Stimulated activated CD4-positive, alpha-beta T cell treated with anti-CD3 and anti-CD28 coated beads, TNF-alpha, amount 100 ng/mL, for 48 hours (primary cell): ENCODE results near the gene SLC4A1.

Experiments
- DNase-seq, 3 donors: peaks; one replicate each; pipeline ENCODE4 v3.0.0-alpha.2; 2020; ENCODE audit warnings: low read depth in 3 of 3

SLC4A1 gene

DNA sequence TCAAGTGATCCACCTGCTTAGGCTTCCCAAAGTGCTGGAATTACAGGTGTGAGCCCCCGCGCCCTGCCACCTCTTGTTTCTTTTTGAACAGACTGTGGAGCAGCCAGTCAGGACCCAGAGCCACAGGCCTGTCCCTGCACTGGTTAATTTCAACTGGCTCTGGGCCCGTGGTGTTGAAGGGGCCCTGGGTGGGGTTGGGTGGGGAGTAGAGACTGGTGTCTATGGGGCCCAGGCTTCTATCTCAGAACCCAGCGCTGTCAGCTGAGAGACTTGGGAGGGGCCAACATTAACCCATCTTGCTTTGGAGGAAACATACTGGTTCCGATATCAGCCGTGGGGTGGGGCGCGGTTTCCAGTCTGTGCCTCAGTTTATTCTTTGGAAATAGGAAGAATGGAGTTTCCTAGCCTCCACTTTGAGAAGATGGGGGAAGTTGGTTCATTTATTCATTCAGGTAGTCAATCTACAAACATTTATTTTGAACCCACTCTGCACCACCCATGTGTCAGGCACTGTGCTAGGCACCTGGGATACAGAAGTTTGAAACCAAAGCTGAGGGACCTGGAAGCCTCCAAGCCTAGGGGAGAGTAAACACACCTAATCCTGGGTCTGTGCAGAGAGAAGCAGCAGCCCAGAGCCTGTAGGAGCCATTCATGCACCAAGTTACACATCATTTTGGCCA, 15.5 kb upstream of the SLC4A1 start:
- DNase-seq = no peak

DNA sequence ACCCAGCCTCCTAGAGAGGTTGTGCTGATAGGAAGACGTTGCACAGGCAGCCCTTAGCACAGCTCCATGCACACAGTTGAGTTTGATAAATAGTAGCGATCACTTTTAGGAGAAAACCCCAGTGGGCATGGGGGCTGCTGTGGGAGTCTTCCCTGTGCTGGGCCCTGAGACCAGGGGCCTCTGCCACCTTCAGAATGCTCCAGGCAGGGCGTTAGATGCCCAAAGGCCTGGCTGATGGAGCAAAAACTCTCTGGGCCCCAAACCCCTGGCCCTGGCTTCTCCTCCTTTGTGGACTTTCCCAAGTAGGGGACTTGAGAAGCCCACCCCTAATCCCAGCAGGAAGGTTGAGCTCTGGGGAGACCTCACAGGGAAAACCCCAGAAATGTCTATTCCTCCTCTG, 14.3 kb upstream of the SLC4A1 start:
- no peak for DNase-seq

DNA sequence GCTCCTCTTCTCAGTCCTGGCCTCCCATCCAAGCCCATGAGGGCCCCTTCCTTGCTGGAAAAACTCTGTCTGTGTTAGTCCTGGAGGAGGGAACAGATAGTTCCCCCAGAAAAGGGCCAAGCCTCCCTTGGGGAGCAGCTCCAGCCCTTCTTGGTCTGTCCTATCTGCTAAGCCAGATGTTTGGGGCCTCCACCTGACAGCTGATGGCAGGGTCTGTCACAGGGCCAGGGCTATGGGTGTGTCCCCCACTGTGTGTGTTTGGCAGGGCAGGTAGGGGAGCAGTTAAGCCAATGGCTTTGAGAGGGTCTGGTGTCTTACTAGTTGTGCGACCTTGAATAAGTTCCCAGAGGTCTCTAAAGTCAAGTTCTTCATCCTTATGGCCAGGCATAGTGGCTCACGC, 13.6 kb upstream of the SLC4A1 start:
- no peak for DNase-seq

DNA sequence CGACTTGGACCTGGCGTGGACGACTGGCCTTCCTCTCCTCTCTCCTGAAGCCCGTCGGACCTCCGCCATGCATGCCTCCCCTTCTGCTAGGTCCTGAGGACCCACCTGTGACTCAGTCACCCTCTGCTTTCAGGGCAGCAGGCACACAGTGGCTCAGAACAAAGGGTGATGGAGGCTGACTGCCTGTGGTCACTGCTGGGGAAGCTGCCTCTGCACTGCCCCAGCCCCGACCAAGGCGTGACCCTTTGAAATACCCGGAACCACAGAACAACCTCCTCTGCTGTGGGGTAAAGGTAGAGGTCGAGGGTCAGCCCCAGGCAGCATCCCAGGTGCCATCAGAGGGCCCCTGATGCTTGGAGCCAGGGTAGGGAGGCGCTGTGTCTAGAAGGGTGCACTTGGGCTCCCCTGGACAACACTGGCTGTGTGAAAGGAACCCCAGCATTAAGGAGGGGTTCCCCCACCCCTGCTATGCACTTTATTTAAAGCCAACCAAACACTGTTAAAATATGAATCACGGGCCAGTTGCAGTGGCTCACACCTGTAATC, 12.5 kb upstream of the SLC4A1 start:
- no peak for DNase-seq

DNA sequence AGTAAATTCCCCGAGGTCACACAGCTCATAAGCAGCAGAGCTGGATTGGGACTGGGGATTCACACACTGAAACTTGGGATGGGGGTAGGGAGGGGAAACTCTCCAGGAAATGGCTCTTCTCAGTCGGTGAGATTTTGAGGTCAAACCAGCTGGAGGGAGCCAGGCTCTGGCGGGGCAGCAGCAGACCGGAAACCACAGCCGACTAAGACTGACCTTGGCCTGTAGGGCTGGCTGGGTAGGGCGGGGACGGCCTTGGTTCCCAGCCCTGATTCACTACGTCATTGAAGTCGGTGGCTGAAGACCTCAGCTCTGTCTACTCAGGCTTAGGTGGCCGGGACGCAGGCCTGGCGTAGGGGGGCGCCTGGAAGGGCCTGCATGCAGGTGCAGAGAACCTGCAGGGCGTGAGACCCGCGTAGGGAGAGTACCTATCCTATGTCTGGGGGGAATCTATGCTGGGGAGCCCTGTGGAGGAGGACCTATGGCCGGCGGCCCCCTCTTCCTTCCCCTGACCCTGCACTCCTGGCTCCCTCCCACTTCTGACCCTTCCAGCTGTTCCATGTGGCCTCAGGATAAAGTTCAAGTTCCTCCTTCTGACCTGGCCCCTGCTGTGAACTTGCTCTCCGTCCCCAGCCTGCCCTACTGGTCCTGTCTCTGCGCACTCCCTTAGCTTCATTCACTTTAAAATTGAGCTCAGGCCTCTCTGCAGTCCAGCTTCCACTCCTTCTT, 11.9 kb upstream of the SLC4A1 start:
- peak in 1 of 3 donors; percentile 3 for DNase-seq

DNA sequence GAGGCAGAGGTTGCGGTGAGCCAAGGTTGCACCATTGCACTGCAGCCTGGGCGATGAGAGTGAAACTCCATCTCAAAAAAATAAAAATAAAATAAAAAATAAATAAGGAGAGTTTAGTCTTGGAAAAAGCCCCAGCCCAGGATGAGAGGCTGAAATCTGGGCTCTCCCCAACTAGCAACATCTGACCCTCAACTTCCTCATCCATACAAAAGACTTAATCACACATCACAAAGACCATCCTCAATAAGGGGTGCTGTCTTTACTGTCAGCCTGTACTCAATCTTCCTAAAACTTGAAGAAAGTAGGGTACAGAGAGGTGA, 11.4 kb upstream of the SLC4A1 start:
- DNase-seq = no peak

DNA sequence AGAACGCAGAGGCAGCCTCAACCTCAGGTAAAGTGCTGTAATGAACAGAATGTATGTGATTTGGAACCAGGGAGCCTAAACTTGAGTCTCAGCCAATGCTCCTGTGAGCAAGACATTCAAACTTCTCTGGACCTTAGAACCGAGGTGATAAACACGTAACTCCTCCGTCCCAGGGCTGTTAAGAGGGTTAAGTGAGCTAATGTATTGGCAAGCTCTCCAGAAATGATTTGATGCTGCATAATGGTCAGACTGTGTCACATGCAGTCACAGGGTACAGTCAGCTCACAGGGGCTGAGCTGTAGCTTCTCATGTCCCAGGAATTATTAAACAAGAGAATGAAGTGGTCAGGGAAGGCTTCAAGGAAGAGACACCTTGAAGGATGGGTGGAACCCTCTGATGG, 10.0 kb upstream of the SLC4A1 start:
- no peak for DNase-seq

DNA sequence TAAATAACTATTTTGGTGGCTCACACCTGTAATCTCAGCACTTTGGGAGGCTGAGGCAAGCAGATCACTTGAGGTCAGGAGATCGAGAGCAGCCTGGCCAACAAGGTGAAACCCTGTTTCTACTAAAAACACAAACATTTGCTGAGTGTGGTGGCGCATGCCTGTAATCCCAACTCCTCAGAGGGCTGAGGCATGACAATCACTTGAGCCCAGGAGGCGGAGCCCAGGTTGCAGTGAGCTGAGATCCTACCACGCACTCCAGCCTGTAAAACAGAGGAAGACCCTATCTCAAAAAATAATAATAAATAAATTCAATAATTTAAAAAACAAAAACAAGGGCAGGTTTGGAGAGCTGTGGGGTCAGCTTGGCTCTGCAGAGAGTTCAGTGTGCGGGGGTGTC, 5.7 kb upstream of the SLC4A1 start:
- no peak for DNase-seq

DNA sequence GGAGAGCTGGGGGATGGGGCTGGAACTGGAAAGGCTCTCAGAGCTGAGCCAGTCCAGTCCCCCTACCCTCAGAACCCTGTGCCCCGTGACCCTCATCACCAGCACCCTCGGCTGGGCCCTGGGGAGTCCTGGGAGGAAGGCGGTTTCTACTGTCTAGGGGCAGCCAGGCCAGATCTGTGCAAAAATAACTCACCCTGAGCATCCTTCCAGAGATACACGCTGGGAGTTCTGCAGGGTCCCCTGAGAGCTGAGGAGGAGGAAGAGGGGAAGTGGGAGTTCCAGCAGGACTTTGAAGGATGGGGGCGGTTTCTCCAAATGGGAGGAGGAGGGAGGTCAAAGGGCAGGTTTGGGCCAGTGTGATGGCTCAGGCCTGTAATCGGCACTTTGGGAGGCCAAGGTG, 5.0 kb upstream of the SLC4A1 start:
- no peak for DNase-seq

DNA sequence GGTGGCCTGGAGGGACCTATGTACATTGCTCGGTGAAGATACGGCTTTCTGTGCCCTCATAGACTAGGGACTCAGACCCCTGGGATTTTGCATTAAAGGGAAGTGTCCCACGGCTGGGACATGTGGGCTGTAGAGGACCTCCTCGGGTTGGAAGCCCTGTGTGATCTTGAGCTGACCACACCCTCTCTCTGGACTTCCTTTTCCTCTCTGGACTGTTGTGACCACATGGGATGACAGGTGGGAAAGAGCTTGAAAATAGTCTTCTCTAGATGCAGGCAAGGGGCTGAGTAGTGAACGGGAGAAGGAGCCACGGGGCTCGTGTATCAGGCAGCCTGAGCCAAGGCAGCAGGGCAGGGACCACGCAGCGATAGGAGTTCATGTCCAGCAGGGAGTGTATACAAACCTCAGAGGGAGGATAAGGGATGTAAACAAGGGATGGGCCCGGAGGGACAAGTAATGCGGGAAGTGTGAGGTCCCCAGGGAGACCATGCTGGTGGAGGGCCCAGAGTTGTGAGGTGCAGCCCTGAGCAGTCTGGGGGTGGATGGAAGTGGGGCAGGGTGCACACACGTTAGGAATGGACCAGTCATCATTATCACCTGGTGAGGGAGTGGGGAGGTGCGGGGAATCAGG, 4.5 kb upstream of the SLC4A1 start:
- no peak for DNase-seq

DNA sequence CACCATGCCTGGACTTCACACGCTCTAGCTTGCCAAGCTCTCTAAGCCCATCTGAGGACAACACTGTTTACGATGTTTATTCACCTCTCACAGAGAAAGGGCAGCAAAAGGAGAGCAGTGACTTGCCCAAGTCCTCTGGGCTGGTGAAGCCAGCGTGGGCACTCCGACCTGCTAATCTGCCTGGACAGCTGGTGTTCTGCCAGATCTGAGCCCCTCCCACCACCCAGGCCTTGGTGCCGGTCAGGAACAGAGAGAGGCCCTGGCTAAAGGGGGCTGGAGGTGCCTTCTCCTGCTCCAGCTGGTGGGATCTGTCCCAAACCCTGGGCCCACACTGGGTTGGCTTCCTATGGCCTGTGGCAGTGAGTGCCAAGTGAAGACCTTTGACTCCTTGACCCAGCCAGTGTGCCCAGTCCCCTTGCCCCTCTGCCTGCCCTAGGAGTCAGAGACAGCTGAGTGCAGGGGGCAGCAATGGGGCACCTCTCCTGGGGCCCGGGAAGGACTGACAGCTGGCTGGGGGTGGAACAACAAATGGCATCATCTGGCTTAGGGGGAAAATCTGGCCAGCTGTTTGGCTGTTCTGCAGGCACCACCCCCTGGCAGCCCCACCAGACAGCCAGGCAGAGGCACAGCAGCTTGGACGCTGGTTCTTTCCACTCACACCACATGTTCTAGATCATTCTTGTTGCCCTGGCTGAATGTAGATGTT, 1.8 kb upstream of the SLC4A1 start:
- DNase-seq = no peak

DNA sequence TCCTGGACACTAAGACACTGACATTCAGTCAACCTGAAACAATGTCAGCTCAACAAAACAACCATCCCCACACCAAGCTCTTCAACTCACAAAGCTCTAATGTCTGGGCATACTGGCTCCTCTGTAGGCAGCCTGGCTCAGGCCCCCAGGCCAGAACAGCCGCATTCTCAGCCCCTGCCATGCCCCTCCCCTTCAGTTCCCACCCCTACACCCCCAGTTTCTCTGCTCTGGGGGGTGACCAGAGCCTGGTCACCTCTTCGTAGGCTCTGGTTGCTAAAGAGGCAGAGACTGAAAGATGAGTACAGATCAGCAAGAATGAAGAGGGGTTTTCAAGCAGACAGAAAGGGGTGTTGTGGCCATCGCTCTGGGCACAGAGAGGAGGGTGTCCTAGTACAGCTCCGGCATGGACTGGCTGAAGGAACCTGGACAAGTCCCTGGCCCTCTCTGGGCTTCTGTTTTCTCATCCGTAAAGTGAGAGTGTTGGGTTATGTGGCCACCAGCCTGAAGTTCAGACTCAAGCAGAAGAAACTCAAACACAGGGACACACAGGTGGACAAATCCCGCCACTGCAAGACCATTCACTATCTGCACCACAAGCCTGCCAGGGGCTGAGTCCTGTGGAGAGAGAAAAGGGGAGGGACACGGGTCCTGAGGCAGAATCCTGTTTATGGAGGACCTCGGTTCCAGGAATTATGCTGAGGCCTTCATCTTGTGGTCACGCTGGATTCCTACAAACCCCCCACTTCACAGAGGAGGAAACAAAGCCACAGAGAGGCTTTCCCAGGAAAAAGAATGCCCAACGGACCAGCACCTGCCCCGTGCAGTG, 987 bp upstream of the SLC4A1 start:
- DNase-seq = no peak

DNA sequence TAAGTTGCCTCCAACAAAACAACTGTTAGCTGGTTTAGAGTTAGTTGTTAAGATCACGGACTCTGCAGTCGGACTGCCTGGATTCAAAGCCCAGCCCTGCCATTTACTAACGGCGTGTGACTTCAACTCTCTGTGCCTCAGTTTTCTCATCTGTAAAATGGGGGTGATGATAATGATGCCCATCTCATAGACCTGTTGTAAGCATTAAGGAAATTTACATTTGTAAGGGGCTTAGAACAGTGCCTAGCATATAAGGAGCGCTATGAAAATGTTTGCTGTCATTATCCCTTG, 825 bp downstream of the SLC4A1 start:
- no peak for DNase-seq

DNA sequence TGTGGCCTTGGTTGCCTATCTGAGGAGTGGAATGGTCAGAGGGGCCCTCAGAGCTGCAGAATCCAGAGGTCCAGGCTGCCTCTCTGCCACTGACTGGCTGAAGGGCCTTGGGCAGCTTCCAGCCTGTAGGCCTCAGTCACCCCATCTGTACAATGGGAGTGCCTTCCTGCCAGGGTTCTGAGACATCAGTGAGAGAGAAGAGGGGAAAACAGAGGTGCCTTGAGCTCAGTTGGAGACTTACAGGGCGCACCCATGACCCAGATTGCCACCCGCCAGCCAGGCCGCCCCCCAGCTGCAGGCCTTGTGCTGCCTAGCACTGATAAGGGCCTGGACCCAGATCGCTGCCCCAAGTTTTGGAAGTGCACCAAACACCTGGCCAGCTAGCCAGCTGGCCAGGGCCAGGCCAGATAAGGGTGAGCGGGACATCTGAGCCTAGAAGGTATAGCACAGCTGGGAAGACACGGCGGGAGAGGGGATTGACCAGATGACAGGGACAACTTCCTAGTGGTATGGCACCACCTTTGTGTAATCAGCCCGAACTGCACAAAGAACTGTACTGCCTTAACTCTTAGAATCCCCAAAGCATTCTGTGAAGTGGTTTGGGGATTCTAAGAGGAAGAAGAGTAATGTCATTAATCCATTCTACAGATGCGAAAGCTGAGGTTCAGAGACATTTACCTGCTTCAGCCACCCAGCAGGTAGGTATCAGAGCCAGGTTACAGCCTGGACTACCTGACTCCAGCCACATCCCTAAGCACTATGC, 1.4 kb downstream of the SLC4A1 start:
- no peak for DNase-seq

DNA sequence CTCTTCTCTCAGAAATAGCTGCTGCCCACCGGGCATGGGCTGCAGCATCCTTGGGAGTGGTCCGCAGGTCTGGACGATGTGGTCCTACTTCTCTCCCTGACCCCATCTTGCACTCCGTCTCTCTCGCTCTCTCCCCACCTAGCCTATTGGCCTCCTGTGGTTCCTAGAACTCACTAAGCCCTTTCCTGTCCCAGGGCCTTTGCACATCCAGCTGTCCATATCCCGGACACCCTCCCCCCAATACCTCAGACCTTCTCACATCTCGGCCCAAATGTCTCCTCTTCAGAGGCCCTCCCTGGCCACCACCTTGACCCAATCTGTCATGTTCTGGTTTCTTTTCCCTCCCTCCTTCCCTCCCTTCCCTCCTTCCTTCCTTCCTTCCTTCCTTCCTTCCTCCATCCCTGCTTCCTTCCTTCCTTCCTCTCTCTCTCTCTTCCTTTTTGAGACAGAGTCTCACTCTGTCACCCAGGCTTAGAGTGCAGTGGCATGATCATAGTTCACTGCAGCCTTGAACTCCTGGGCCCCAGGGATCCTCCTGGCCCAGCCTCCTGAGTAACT, 4.5 kb downstream of the SLC4A1 start:
- DNase-seq = no peak

DNA sequence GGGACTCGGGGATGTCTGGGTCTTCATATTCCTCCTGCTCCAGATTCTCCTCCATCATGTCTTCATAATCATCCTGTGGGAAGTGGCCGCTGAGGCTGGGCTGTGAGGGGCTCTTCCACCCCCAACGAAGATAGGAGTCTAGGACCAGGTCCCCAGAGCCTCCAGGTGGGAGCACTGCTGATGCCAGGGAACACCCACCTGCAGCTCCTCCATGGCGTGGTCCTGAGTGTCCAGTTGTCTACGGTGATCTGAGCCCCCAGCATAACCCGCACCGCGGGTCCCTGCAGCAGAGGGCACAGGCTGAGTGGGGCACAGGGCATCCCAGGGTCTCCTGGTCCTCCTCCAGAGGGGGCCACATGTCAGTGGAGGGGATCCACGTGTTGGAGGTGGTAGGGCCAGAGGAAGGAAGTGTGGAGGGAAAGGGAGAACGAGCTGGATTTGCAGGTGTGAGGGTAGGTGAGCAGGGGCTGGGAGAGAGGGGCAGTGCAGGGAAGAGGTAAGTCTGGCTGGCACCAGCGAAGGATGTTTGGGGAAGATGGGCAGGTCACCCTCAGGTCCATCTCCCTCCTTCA, 5.2 kb downstream of the SLC4A1 start:
- DNase-seq = no peak

DNA sequence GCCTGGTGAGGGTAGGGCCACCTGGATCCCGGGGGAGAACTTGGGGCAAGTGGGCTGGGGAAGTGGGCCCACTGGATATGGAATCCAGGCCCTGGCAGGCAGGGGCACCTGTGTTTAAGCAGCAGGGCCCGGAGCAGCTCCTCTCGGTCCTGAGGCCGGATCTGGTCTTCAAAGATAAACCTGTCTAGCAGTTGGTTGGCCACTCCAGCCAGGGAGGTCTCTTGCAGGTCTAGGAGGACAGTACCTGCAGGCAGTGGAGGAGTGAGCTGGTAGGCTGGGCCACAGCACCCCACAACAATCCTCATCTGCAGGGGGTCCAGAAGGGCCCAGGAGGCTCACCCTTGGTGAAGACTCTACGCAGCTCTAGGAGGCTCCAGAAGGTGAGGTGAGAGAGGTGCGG, 7.6 kb downstream of the SLC4A1 start:
- DNase-seq = no peak

DNA sequence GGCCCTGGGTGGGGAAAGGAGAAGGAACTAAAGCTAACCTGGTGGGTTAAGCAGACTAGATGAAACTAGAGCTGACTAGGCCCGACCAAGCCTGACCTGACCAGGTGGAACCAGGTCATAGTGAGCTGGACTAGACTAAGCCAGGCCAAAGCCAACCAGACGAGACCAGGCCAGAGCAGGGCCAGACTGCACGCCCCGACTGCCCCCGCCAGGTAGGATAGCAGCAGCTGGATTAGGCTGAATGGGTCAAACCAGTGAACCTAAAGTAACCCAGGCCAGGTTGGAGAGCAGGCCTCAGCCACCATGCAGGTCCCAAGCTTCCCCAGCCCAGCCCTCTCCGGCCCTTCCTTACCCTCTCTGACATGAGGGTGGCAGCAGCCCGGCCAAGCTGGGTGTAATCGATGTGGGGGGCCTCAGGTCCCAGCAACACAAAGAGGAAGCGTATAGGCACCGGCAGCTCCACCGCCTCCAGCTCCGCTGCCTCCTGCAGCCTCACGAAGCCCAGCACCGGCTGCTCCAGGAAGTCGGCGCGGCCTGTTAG, 9.1 kb downstream of the SLC4A1 start:
- DNase-seq = no peak

DNA sequence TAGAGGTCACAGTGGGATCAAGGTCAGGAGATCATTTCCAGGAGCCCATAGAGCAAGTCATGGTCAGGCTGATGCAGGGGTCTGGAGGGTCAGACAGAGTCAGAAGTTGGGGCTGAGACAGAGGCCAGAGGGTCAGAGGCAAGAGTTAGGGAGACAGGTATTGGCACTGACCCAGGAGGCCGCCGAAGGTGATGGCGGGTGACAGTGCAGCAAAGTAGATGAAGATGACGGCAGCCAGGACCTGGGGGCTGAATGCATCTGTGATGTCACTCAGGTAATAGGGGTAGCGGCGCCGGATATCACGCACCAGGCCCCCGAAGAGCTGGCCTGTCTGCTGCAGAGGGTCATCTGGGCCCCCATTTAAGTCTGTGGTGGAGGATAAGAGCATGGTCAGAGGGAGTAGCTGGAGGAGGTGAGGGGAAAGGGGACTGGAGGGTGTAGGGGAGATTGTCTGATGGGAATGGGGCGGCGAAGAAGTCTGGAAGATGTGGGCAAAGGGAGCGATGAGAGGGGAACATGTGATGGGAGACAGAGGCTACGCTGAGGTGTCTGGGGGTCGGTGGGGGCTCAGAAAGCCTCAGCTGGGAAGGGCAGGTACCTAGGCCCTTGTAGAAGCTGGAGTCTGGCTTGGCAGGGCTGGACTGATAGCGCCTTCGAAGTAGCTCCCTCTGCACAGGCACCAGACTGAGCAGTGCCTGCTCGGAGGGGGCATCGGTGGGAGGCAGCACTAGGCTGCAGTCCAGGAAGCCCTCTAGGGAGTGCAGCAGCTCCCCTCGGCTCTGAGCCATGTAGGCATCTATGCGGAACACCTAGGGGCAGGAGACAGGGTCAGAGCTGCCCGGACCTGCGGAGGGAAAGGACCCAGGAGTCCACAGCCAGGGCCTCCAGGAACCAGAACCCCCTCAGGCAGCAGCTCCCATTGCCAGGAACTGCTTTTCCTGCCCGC, 9.8 kb downstream of the SLC4A1 start:
- no peak for DNase-seq
